Subcutaneous abdominal adipose tissue (tissue), 5 donors: Measurements from ENCODE around the gene ZNF155.

Experiments used
- H3K27ac ChIP-seq: one replicate; pipeline ENCODE4 v1.7.0; 2013; ENCODE audit warnings: low read depth, mild to moderate bottlenecking, inconsistent platforms, low read length, moderate library complexity
- H3K27me3 ChIP-seq, 5 donors: one replicate each; pipeline ENCODE4 v1.7.0; 2013; ENCODE audit warnings: low read length in 5 of 5, inconsistent platforms in 1 of 5; ENCODE audit not compliant: control insufficient read depth in 5 of 5, insufficient read depth in 4 of 5
- H3K36me3 ChIP-seq, 5 donors: one replicate each; pipeline ENCODE4 v1.7.0; 2013; ENCODE audit warnings: low read length in 5 of 5; ENCODE audit not compliant: control insufficient read depth in 5 of 5, insufficient read depth in 5 of 5
- H3K4me1 ChIP-seq, 5 donors: one replicate each; pipeline ENCODE4 v1.7.0; 2013; ENCODE audit warnings: low read length in 5 of 5, mild to moderate bottlenecking in 3 of 5, moderate library complexity in 1 of 5; ENCODE audit not compliant: control insufficient read depth in 5 of 5, insufficient read depth in 5 of 5
- H3K4me3 ChIP-seq, 5 donors: one replicate each; pipeline ENCODE4 v1.7.0; 2013; ENCODE audit warnings: low read length in 5 of 5, low read depth in 1 of 5
- H3K9ac ChIP-seq, 5 donors: one replicate each; pipeline ENCODE4 v1.7.0; 2013; ENCODE audit warnings: low read length in 5 of 5, mild to moderate bottlenecking in 4 of 5, moderate library complexity in 3 of 5
- H3K9me3 ChIP-seq, 5 donors: one replicate each; pipeline ENCODE4 v1.7.0; 2013; ENCODE audit warnings: low read length in 5 of 5; ENCODE audit not compliant: control insufficient read depth in 5 of 5
- donor health status: healthy.
- donor health status: healthy.
- donor health status: healthy.
- donor health status: healthy.
- donor health status: healthy.

The ZNF155 gene

GRCh38 chr19:44026622-44027021 lies 42.6 kb downstream of the ZNF155 start:
- H3K4me3 ChIP-seq = peak overlapping the region in 1 of 5 donors; percentile 0
- H3K27me3 ChIP-seq = no peaks in the 10 kb centered on the region
- H3K4me1 ChIP-seq = peaks cover 0 to 15% (median 14%) of the 10 kb centered on the region in 5 donors
- H3K9ac ChIP-seq = no peak overlapping the region
- H3K27ac ChIP-seq = no peak overlapping the region
- H3K9me3 ChIP-seq = peaks cover 27 to 47% (median 32%) of the 10 kb centered on the region in 5 donors
- H3K36me3 ChIP-seq = peaks cover 41 to 51% (median 46%) of the 10 kb centered on the region in 5 donors

GRCh38 chr19:44032001-44032610 lies 48.1 kb downstream of the ZNF155 start:
- no peaks in the 10 kb centered on the region for H3K4me1 ChIP-seq
- no peaks in the 10 kb centered on the region for H3K27me3 ChIP-seq
- H3K9me3 ChIP-seq = peaks cover 53 to 99% (median 79%) of the 10 kb centered on the region in 5 donors
- H3K4me3 ChIP-seq = peak overlapping the region; percentile 9 to 65 (median 50)
- H3K27ac ChIP-seq = no peak overlapping the region
- H3K36me3 ChIP-seq = peaks cover 49 to 57% (median 52%) of the 10 kb centered on the region in 5 donors
- H3K9ac ChIP-seq = no peak overlapping the region

- no peaks in the 10 kb centered on the region for H3K27me3 ChIP-seq
- H3K4me1 ChIP-seq = no peaks in the 10 kb centered on the region
- no peak overlapping the region for H3K9ac ChIP-seq
- H3K27ac ChIP-seq = no peak overlapping the region
- H3K36me3 ChIP-seq = no peaks in the 10 kb centered on the region
- peaks cover 16 to 50% (median 30%) of the 10 kb centered on the region in 5 donors for H3K9me3 ChIP-seq
- no peak overlapping the region for H3K4me3 ChIP-seq
Observed at GRCh38 chr19:44042147-44042546, 58.2 kb downstream of the ZNF155 start.
